Measurements from ENCODE around the gene RXRA. TPM values are rescaled to one million over a fixed set of nuclear protein-coding genes. Genes with fewer than 3 reads are reported as not detected.

RXRA gene
- total RNA-seq, 2 experiments from 2014 or later = 22.1 to 22.5 TPM

DNA sequence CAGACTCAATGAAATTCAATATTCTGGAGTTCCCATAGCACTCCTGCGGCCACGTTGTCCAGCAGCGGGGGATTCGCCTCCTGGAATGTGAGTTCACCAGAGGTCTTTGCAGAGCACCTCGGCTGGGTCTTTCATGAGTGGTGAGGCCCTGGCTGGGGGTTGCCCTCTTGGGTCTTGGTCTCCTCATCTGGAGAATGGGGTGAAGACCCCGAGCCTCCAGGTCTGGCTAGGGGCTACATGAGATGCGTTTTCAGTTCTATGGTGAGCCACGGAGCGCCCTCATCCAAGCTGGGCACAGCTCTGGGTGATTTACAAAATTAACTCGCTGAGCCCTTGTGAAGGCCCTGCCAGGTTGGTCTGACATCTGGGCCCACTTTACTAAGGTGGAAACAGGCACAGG lies 37.5 kb upstream of the RXRA start:
- CTCF ChIA-PET = no interaction called here
- Mint-ChIP-seq H3K4me1 (ENCODE audit: low read depth) (no peaks in the 10 kb centered on the region), H3K9me3 (no peaks in the 10 kb centered on the region), H3K27ac (no peak overlapping the region), H3K4me3 (no peak overlapping the region), H3K27me3 (peaks cover 2% of the 10 kb centered on the region), H3K36me3 (no peaks in the 10 kb centered on the region)
- intact Hi-C loops (cut with micrococcal nuclease) = no loop called here
- POLR2A ChIA-PET = no interaction called here
- no peak for DNase-seq

DNA sequence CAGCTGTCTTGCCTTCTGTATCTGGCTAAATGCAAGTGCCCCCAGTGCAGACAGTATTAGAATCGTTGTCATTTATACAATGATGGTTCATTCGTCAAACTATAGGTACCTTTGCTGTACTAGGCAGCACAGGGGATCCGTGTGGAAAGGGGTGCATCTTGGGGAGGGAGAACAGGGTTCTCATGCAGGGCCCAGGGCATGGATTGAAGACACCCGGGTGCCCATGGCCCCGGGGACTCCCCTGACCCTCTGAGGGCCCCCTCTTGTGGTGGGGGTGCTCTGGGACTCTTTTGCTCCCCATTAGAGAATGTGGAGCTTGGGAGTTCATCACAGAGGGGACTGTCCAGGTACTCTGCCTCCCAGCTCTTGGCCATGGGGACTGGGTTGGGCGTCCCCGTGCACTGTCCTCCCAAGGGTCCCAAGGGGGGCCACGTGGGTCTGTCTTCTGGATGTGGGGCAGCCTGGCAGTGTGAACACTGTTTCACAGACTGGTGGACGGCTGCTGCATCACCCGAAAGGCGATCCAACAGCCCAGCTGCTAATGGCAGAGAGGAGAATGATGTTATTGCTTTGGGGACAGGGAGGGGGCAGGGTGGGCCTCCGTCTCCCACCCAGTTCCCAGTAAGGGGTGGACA lies 36.9 kb upstream of the RXRA start:
- intact Hi-C loops (cut with micrococcal nuclease) = no loop called here
- Mint-ChIP-seq H3K4me1 (ENCODE audit: low read depth) (no peaks in the 10 kb centered on the region), H3K36me3 (no peaks in the 10 kb centered on the region), H3K27me3 (peaks cover 2% of the 10 kb centered on the region), H3K9me3 (no peaks in the 10 kb centered on the region), H3K4me3 (no peak overlapping the region), H3K27ac (no peak overlapping the region)
- ChIA-PET POLR2A (no interaction called here), CTCF (no interaction called here)
- no peak for DNase-seq

DNA sequence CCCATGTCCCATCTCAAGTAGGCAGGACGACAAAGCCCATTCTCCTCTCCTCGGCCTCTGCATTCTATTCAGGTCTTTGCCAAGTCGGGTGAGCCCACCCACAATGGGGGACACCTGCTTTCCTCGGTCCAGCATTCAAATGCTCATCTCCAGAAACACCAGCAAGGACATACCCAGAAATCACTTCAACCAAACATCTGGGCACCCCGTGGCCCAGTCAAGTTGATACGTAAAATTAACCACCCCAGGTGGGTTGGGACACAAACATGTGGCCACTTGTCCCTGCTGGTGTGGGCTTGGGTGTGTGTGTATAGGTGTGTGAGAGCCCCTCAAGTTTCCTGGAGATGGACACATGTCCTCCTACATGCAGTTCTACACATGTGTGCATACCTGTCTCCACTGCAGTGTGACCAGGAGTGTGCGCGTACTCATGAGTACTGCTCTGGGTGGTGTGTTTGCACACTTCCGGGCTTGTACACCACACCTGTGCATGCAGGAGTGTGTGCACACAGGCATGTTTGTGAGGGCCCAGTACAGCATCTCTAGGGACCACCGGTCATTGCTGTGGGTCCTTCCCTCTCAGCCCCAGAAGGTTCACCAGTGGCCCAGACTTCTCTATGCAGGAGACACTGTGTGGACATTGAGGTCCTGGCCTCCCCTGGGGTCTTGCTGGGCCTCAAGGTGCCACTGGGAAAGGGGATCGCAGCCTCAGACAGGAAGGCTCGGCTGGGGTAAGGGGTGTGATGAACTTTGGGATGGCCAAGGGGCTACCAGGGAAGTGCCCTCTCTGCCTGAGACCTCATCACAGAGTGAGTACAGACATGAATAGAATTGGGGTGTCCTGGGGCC lies 35.4 kb upstream of the RXRA start:
- no peak for DNase-seq
- POLR2A ChIA-PET = no interaction called here
- Mint-ChIP-seq H3K9me3 (no peaks in the 10 kb centered on the region), H3K27ac (no peak overlapping the region), H3K27me3 (peaks cover 2% of the 10 kb centered on the region), H3K36me3 (no peaks in the 10 kb centered on the region), H3K4me1 (ENCODE audit: low read depth) (no peaks in the 10 kb centered on the region), H3K4me3 (no peak overlapping the region)
- intact Hi-C loops (cut with micrococcal nuclease) = no loop called here
- CTCF ChIA-PET = no interaction called here

DNA sequence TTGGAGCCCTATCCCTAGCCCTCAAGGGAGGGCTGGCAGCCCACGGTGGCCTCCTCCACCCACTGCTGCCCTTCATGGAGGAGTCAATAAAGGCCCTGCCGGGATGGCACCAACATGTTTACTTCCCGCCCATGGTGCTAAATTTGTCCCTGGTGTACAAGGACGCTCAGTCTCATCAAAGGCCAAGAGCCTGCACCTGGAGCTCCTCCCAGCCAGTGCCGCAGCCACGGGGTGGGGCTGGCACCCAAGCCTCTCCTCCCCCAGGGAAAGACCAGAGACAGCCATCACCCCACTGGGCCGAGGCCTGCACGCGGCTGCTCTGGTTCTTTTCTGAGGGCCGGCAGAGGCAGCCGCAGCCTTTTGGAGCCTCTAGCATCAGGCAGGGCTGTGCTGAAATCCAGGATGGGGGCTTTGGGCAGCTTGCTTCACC lies 34.8 kb upstream of the RXRA start:
- Mint-ChIP-seq H3K36me3 (no peaks in the 10 kb centered on the region), H3K27me3 (peaks cover 2% of the 10 kb centered on the region), H3K9me3 (no peaks in the 10 kb centered on the region), H3K27ac (no peak overlapping the region), H3K4me1 (ENCODE audit: low read depth) (no peaks in the 10 kb centered on the region), H3K4me3 (no peak overlapping the region)
- POLR2A ChIA-PET = no interaction called here
- CTCF ChIA-PET = no interaction called here
- no peak for DNase-seq
- intact Hi-C loops (cut with micrococcal nuclease) = no loop called here

DNA sequence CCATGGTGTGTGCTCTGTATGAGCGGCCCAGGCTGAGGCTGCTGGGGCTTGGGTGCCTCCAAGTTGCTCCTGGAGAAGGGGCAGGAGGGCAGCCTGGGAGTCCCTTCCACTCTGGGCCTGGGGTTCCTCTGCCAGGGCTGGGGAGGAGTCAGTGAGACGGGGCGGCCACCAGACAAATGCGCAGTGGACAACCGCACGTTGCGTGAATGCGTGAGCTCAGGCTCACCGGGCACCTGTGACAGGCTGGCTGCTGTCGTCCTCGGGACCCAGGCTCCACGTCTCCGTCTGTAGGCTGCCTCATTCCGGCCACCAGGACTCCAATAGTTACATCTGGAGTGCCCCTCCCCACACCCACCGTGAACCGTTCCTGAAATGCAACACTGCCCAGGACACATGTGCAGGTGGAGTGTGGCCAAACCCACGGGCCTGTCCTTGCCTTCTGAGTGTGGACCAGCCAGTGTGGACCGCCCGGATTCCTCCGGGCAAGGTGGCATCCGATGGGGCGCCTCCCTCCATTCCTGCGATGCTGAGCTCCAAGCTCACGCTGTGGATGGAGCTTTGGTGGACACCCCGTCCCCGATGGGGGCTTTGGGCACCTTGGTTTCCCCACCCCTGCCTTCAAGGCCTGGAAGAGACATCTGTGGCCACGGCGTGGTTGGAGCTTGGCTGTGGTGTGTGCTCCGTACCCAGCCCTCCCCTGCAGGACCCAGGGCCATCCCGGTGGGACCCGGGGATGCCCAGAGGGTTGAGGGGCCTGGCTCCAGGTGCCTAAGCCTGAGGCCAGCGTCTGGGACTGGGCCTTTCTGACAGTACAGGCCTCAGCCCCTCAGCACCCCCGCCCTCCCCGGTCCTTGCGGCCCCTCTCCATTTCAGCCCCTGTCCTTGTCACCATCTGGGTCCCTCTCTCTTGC lies 34.0 kb upstream of the RXRA start:
- H3K4me3 Mint-ChIP-seq = no peak overlapping the region
- H3K27ac Mint-ChIP-seq = no peak overlapping the region
- intact Hi-C loops (cut with micrococcal nuclease) = no loop called here

DNA sequence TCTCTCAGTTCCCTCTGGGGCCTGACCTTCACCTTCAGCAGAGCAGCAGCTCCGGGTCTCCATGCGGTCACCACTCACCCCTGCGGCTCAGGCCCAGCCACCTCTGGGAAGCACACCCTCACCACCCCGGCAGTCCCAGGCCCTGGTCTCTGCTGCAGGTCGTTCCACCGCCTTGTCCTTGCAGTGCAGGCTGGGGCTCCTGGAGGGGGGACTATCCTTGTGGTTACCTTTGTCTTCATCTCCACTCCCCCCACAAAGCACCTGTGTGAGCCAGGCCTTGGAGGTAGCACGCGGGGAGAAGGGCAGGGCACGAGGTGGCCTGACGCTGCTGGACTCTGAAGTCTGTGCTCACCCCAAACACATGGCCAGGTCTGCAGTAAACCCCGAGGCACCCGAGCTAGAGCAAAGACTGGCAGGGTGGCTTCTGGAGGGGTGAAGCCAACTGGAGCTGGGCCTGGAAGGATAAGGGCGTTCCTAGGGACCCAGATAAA lies 33.2 kb upstream of the RXRA start:
- no peak overlapping the region for H3K27ac Mint-ChIP-seq
- CTCF ChIA-PET = interaction anchor here (0.6 kb wide), 1 partner anchor 122 kb away, joined by 3 read pairs; no protein-coding TSS in a partner anchor
- H3K9me3 Mint-ChIP-seq = no peaks in the 10 kb centered on the region
- H3K27me3 Mint-ChIP-seq = peaks cover 3% of the 10 kb centered on the region
- POLR2A ChIA-PET = no interaction called here
- no peaks in the 10 kb centered on the region for H3K36me3 Mint-ChIP-seq
- intact Hi-C loops (cut with micrococcal nuclease) = no loop called here
- DNase-seq = no peak
- no peak overlapping the region for H3K4me3 Mint-ChIP-seq
- H3K4me1 Mint-ChIP-seq (ENCODE audit: low read depth) = no peaks in the 10 kb centered on the region

More for the DNA sequence above, 34.0 kb upstream of the RXRA start:
- Mint-ChIP-seq H3K9me3 (no peaks in the 10 kb centered on the region), H3K36me3 (no peaks in the 10 kb centered on the region), H3K4me1 (ENCODE audit: low read depth) (no peaks in the 10 kb centered on the region), H3K27me3 (peaks cover 3% of the 10 kb centered on the region)
- CTCF ChIA-PET = no interaction called here
- DNase-seq = no peak
- POLR2A ChIA-PET = no interaction called here

DNA sequence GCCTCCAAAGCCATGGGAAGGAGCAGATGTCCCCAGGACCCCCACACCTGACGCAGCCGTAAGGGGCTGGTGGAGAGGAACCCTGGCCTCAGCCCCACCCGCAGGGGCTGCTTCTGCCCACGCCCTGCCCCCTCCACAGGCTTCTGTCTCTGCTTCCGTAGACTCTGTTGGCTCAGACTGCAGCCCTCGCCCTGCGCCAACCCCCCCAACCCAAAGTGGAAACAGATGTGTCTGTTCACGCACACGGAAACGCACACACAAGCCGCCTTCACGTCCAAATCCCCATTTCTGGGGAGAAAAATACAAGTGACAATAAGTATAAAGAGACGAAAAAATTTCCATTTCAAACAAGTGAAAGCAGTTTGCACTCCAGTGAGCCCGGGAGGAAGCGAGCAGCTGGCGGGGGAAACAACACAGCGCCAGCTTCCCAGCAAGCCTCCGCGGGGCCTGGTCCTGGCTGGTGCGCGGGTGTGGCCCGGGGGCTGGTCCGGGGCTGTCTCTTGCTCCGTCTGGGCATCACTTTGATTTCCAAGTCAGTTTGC lies 32.6 kb upstream of the RXRA start:
- H3K27ac Mint-ChIP-seq = no peak overlapping the region
- peaks cover 3% of the 10 kb centered on the region for H3K27me3 Mint-ChIP-seq
- intact Hi-C loops (cut with micrococcal nuclease) = no loop called here
- no peak for DNase-seq
- H3K9me3 Mint-ChIP-seq = no peaks in the 10 kb centered on the region
- H3K4me1 Mint-ChIP-seq (ENCODE audit: low read depth) = no peaks in the 10 kb centered on the region
- no peaks in the 10 kb centered on the region for H3K36me3 Mint-ChIP-seq
- CTCF ChIA-PET = interaction anchor here (0.6 kb wide), 1 partner anchor 123 kb away, joined by 3 read pairs; no protein-coding TSS in a partner anchor
- POLR2A ChIA-PET = no interaction called here
- H3K4me3 Mint-ChIP-seq = no peak overlapping the region

DNA sequence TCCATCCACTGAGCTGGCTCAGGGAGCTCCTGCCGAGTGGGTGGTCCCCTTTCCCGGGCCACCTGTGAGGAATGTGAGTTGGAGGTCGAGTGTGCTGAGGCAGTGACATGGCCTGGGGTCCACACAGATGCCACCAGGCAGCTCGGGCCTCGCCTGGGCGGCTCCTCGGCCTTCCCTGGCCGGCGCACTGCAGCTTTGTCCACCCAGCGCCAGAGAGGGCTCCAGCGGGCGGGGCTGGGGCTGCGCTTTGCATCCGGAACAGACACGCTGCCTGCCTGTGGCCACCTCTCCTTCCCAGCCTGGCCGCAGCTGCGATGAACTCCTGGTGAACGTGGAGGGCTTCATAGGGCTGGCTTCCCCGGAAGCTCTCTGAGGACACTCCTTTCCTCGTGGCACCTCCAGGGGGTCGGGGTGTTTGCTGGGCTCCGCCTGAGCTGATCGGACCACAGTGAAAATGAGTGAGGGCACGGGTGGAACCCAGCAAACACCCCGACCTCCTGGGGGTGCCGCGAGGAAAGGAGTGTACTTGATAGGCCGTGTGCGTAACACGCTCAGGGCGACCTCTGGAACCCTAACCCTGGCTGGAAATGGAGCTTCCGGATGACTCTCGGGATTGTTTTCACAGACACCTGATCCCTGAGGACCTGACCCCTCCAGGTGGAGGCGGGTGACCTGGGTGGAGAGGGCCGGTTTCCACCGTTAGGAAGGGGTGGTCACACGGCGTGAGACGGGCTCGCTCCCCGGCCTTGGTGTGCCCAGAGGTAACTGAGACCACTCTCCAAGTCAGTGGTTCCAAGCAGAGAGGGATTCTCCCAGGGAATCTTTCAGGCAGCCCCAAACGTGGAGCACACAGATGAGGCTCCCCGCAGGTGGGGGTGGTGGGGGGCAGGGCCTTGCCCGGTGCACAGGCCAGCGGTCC lies 31.8 kb upstream of the RXRA start:
- H3K4me3 Mint-ChIP-seq = no peak overlapping the region
- peaks cover 3% of the 10 kb centered on the region for H3K27me3 Mint-ChIP-seq
- H3K36me3 Mint-ChIP-seq = no peaks in the 10 kb centered on the region
- no peak overlapping the region for H3K27ac Mint-ChIP-seq
- H3K9me3 Mint-ChIP-seq = no peaks in the 10 kb centered on the region
- ChIA-PET CTCF (interaction anchor here (1.1 kb wide), 1 partner anchor 155 kb away, joined by 3 read pairs; no protein-coding TSS in a partner anchor), POLR2A (no interaction called here)
- no peaks in the 10 kb centered on the region for H3K4me1 Mint-ChIP-seq (ENCODE audit: low read depth)
- intact Hi-C loops (cut with micrococcal nuclease) = no loop called here
- DNase-seq = no peak

DNA sequence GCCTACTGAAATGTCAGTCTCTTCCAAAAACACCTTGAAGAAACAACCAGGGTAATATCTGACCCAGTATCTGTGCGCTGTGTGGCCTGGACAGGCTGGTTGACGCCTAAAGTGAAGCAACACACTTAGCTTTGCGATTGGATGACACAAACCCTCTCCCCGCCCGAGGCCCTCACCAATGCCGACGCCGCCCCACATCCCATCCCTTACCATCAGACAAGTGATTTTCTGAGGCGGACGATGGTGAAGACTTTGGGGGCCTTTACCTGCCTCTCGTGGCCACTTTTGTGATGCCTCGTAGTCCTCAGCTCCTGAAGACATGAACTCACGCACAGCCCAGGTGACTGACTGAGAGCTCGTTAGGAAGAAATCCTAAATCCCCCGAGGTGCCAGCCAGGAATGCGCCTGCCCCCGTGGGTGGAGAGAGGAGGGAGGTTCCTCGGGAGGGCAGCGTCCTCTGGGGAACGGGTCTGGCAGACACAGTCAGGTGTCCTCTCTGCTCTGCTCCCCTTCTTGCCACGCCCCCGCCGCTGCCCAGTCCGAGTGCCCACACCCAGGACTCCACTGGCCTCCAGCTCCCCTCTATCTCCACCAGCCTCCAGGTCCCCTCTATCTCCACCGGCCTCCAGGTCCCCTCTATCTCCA lies 31.0 kb upstream of the RXRA start:
- Mint-ChIP-seq H3K27me3 (peaks cover 3% of the 10 kb centered on the region), H3K36me3 (no peaks in the 10 kb centered on the region), H3K9me3 (no peaks in the 10 kb centered on the region), H3K4me1 (ENCODE audit: low read depth) (no peaks in the 10 kb centered on the region), H3K27ac (no peak overlapping the region), H3K4me3 (no peak overlapping the region)
- intact Hi-C loops (cut with micrococcal nuclease) = no loop called here
- POLR2A ChIA-PET = no interaction called here
- no peak for DNase-seq
- CTCF ChIA-PET = interaction anchor here (1.1 kb wide), 1 partner anchor 154 kb away, joined by 3 read pairs; no protein-coding TSS in a partner anchor

DNA sequence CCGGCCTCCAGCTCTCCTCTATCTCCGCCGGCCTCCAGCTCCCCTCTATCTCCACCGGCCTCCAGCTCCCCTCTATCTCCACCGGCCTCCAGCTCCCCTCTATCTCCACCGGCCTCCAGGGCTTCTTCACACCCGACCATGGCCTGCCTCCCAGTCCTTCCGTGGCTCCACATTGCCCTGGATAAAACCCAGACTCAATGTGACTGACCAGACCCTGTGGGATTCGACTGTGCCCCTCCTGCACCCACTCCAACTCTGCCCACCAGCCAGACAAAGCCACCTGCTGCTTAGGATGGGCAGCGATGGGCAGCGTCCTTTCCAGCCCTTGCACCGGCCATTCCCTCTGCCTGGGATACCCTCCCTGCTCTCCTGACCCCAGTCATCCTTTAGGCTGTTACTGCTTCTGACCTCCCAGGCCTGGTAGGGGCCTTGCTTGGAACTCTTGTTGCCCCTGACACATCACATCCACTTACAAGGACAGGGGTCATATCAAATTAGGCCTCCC lies 30.5 kb upstream of the RXRA start:
- Mint-ChIP-seq H3K4me3 (no peak overlapping the region), H3K27ac (no peak overlapping the region), H3K27me3 (peaks cover 5% of the 10 kb centered on the region), H3K4me1 (ENCODE audit: low read depth) (no peaks in the 10 kb centered on the region), H3K36me3 (no peaks in the 10 kb centered on the region), H3K9me3 (no peaks in the 10 kb centered on the region)
- ChIA-PET CTCF (no interaction called here), POLR2A (no interaction called here)
- no peak for DNase-seq
- intact Hi-C loops (cut with micrococcal nuclease) = no loop called here

Data from activated CD4-positive, alpha-beta memory T cell treated with anti-CD3 and anti-CD28 coated beads for 36 hours (primary cell).